Cardiac muscle cell (in vitro differentiated cells and primary cell): ENCODE results near the gene MYCBP. TPM values are rescaled to one million over a fixed set of nuclear protein-coding genes. Genes with fewer than 3 reads are reported as not detected.

ENCODE experiments used
- DNase-seq, 2 donors: peaks; one replicate each; pipeline versions ENCODE4 v3.0.0 to v3.0.0-alpha.2; 2010 to 2017; ENCODE audit warnings: low read depth in 1 of 2, low spot score in 1 of 2
- H3K27ac ChIP-seq: fragments of 200-600 bp; sonication (generic); 2 replicates; pipeline ENCODE4 v1.5.1; 2016
- H3K27me3 ChIP-seq: fragments of 200-600 bp; sonication (generic); 2 replicates; pipeline ENCODE4 v1.6.0; 2016; ENCODE audit warnings: control low read depth
- H3K36me3 ChIP-seq: fragments of 200-600 bp; sonication (generic); 2 replicates; pipeline ENCODE4 v1.5.1; 2016; ENCODE audit warnings: control low read depth
- H3K4me1 ChIP-seq: fragments of 200-600 bp; sonication (generic); 2 replicates; pipeline ENCODE4 v1.8.1; 2017; ENCODE audit warnings: low read depth, mild to moderate bottlenecking, mixed run types
- H3K4me3 ChIP-seq: fragments of 200-600 bp; sonication (generic); 2 replicates; pipeline ENCODE4 v1.5.1; 2016; ENCODE audit warnings: mild to moderate bottlenecking
- H3K9me3 ChIP-seq: fragments of 200-600 bp; sonication (generic); 2 replicates; pipeline ENCODE4 v1.5.1; 2017; ENCODE audit warnings: low read depth, mild to moderate bottlenecking, control low read depth
- polyA plus RNA-seq: library from polyadenylated mRNA; unstranded; fragments of >200 nt; fragmentation: Nextera tagmentation; extraction: Ambion mirVana; gene quantifications from 2 replicates; pipeline ENCODE4 v1.2.1, GENCODE V29; 2016
- total RNA-seq: library from RNA; depleted of rRNA; stranded (reverse); fragments of >200 nt; gene quantifications from 2 replicates; pipeline ENCODE4 v1.2.3, GENCODE V29; 2016
- TF ChIP-seq, protein P1 (sequence below): IDR thresholded peaks from 2 replicates; pipeline ENCODE4 v1.5.1; 2012; ENCODE audit warnings: low read depth, mild to moderate bottlenecking, low read length

Gene MYCBP
- total and polyA plus RNA-seq, 2 experiments from 2014 or later = 8.8 to 51.8 TPM

DNA sequence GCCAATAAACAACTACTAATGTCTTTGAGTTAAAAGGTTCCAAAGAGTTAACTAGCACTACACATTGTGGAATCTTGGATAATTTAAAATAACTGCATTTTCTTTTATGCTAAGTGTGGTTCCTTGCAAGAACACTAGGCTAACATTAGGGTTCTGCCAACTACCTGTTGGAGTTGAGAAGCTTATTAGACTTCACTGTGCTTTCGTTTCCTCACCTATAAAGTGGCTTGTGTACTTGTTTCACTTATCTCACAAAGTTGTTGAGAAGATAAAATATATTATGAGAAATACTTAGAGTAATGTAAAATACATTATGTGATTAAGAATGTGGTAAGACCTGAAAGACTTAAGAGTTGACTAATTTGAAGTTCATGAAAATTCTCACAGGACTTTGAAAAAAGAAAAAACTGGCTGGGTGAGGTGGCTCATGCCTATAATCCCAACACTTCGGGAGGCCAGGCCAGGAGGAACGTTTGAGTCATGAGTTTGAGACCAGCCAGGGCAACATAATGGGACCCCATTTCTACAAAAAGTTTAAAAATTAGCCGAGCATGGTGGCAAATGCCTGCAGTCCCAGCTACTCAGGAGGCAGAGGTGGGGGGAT is 7.9 kb downstream of the MYCBP start:
- H3K9me3 ChIP-seq = no peaks in the 10 kb centered on the region
- no peak for DNase-seq
- H3K27ac ChIP-seq = no peak overlapping the region
- peaks cover 6% of the 10 kb centered on the region for H3K4me1 ChIP-seq
- H3K4me3 ChIP-seq = no peak overlapping the region
- no peaks in the 10 kb centered on the region for H3K36me3 ChIP-seq
- TF ChIP-seq, protein P1, sequence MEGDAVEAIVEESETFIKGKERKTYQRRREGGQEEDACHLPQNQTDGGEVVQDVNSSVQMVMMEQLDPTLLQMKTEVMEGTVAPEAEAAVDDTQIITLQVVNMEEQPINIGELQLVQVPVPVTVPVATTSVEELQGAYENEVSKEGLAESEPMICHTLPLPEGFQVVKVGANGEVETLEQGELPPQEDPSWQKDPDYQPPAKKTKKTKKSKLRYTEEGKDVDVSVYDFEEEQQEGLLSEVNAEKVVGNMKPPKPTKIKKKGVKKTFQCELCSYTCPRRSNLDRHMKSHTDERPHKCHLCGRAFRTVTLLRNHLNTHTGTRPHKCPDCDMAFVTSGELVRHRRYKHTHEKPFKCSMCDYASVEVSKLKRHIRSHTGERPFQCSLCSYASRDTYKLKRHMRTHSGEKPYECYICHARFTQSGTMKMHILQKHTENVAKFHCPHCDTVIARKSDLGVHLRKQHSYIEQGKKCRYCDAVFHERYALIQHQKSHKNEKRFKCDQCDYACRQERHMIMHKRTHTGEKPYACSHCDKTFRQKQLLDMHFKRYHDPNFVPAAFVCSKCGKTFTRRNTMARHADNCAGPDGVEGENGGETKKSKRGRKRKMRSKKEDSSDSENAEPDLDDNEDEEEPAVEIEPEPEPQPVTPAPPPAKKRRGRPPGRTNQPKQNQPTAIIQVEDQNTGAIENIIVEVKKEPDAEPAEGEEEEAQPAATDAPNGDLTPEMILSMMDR = no peak
- no peaks in the 10 kb centered on the region for H3K27me3 ChIP-seq

DNA sequence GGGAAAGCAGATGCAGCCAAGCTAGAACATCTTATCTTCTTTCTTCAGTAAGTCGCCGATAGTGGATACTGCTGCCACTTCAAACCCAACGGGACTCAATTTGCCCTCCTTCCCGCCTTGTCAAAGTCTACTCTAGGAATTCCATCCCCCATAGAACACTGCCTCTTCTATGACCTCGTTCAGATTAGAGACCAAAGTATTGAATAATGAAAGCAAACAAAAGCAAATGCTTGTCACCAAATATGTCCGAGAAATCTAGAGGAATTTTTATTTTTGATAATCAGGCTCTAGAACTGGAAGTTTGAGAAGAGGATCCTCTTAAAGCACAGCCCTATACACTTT is 12.7 kb downstream of the MYCBP start:
- H3K4me3 ChIP-seq = peak overlapping the region; percentile 97
- no peaks in the 10 kb centered on the region for H3K9me3 ChIP-seq
- peaks cover 10% of the 10 kb centered on the region for H3K4me1 ChIP-seq
- DNase-seq = peak in 1 of 2 donors; percentile 11
- TF ChIP-seq, protein P1 = no peak
- no peak overlapping the region for H3K27ac ChIP-seq
- no peaks in the 10 kb centered on the region for H3K27me3 ChIP-seq
- H3K36me3 ChIP-seq = peaks cover 11% of the 10 kb centered on the region

DNA sequence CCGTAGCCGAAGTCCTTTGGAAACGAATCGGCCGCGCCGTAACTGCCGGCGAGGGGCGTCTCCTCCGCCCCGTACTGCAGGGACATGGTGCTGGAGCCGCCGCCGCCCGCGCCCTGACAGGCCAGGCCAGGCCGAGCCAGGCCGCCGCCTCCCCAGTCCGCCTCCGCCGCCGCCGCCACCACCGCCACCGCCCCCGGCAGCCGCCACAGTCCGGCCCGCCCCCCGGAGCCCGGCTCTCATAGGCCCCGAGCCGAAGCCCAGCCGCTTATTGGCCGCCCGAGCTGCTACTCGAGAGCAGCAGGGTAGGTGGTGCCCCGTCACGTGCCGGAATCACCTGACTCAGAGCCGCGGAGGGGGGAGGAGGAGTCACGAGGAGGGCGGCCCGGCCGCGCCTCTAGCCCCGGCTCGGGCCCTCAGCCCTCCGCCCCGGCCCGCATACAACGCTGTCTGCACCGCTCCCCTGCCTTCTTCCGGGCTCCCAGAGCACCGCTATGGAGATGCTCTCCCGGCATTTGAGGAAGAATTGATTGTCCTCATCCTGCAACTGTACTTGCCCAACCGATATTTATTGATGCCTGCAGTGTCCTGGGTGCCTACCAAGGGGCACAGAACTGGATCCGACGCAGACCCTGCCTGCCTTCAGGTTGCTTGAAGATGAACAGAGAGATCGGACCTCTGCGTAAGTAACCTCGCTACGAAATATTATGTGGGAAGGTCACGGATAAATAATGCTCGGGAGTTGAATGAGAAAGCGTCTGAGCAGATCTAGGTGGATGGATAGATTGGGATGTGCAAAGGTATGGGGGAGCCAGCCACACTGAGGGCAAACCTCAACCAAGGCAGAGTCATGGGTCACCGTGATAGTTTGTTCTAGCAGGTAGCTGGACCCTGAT is 13.3 kb downstream of the MYCBP start, which contains the start of gene RRAGC:
Gene RRAGC (minus strand): TSS at position 212 of the 893 bp plus-strand sequence. CDS start 126 bp downstream, at position 86.
- H3K36me3 ChIP-seq = peaks cover 18% of the 10 kb centered on the region
- H3K4me3 ChIP-seq = peak within 1 kb of the TSS; percentile 97
- H3K9me3 ChIP-seq = no peaks in the 10 kb centered on the region
- peaks cover 10% of the 10 kb centered on the region for H3K4me1 ChIP-seq
- TF ChIP-seq, protein P1 = no peak
- no peaks in the 10 kb centered on the region for H3K27me3 ChIP-seq
- DNase-seq = peak; percentile 99 to 100
- peak within 1 kb of the TSS; percentile 90 for H3K27ac ChIP-seq

DNA sequence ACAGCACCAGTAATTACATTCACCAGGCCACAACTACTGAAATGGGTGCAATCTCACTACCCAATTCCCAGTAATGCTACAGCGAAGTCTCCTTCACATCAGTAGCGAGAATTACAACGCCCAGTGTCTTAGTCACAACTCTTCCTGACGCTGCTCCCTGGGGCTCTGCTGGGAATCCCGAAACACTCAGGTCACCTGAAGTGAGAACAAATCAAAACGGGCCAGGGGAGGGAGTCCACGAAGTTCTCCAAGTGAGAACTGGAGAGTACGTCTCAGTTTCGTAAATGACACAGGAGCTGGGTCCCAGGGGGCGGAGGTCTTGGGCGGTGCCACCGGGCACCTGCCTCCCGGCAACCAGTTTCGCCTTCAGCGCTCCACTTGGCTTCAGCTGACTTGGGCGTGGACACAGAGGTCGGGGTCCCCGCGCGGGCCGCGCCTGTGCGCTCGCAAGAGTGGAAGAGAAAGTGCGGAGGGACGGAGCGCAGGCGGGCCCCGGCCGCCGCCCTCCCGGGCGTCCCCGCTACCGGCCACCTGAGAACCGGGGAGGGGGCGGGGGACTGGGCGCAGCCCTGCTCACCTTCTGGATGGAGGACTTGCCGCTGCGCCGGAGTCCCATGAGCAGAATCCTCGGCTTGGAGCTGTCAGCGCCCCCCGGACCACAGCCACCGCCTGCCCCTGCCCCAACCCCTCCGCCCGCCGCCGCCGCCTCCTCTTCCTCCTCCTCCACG is 14.2 kb downstream of the MYCBP start:
- peaks cover 21% of the 10 kb centered on the region for H3K36me3 ChIP-seq
- H3K4me3 ChIP-seq = peak overlapping the region; percentile 97
- TF ChIP-seq, protein P1 = no peak
- H3K4me1 ChIP-seq = peaks cover 10% of the 10 kb centered on the region
- H3K27me3 ChIP-seq = no peaks in the 10 kb centered on the region
- peak; percentile 48 to 71 for DNase-seq
- H3K9me3 ChIP-seq = no peaks in the 10 kb centered on the region
- peak overlapping the region; percentile 90 for H3K27ac ChIP-seq

DNA sequence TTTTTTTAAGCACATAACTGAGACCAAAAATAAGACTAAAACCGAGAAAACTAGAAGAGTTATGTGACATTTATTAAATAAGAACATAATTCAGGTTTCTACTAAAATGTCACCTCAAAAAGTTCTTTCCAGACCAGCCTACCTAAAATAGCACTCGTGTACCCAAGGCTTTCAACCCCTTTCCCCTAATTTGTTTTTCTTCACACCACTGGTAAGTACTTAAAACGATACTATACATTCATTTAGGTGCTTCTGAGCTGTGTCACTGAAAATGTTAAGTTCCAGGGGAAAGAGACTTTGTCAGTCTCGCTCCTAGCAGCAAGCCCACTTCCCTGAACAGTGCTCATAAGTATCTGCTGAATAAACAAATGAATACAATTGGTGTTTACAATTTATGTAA is 20.4 kb downstream of the MYCBP start:
- peaks cover 23% of the 10 kb centered on the region for H3K36me3 ChIP-seq
- no peak overlapping the region for H3K27ac ChIP-seq
- H3K4me3 ChIP-seq = no peak overlapping the region
- TF ChIP-seq, protein P1 = no peak
- DNase-seq = no peak
- H3K27me3 ChIP-seq = no peaks in the 10 kb centered on the region
- no peaks in the 10 kb centered on the region for H3K9me3 ChIP-seq
- no peaks in the 10 kb centered on the region for H3K4me1 ChIP-seq
